Muscle layer of colon (tissue), 2 donors: ENCODE data around the gene SH3RF3.

Experiments
- H3K27ac ChIP-seq: one replicate; pipeline ENCODE4 v1.7.0; 2013; ENCODE audit warnings: low read depth, mild to moderate bottlenecking, low read length, moderate library complexity
- H3K27me3 ChIP-seq, 2 donors: one replicate each; pipeline ENCODE4 v1.7.0; 2013; ENCODE audit warnings: low read length in 2 of 2, mild to moderate bottlenecking in 2 of 2; ENCODE audit not compliant: insufficient read depth in 2 of 2, control insufficient read depth in 1 of 2
- H3K36me3 ChIP-seq: one replicate; pipeline ENCODE4 v1.7.0; 2013; ENCODE audit warnings: mild to moderate bottlenecking, low read length; ENCODE audit not compliant: insufficient read depth
- H3K4me1 ChIP-seq: one replicate; pipeline ENCODE4 v1.7.0; 2013; ENCODE audit warnings: mild to moderate bottlenecking, low read length; ENCODE audit not compliant: insufficient read depth
- H3K4me3 ChIP-seq, 2 donors: one replicate each; pipeline ENCODE4 v1.7.0; 2013; ENCODE audit warnings: low read length in 2 of 2, low read depth in 1 of 2, mild to moderate bottlenecking in 1 of 2, moderate library complexity in 1 of 2
- H3K9ac ChIP-seq: one replicate; pipeline ENCODE4 v1.7.0; 2013; ENCODE audit warnings: low read length
- H3K9me3 ChIP-seq: one replicate; pipeline ENCODE4 v1.7.0; 2013; ENCODE audit warnings: mild to moderate bottlenecking, low read length
- donor health status: abdominal sarcoma.
- donor health status: Adenocarcinoma of cecum.

The SH3RF3 gene

DNA sequence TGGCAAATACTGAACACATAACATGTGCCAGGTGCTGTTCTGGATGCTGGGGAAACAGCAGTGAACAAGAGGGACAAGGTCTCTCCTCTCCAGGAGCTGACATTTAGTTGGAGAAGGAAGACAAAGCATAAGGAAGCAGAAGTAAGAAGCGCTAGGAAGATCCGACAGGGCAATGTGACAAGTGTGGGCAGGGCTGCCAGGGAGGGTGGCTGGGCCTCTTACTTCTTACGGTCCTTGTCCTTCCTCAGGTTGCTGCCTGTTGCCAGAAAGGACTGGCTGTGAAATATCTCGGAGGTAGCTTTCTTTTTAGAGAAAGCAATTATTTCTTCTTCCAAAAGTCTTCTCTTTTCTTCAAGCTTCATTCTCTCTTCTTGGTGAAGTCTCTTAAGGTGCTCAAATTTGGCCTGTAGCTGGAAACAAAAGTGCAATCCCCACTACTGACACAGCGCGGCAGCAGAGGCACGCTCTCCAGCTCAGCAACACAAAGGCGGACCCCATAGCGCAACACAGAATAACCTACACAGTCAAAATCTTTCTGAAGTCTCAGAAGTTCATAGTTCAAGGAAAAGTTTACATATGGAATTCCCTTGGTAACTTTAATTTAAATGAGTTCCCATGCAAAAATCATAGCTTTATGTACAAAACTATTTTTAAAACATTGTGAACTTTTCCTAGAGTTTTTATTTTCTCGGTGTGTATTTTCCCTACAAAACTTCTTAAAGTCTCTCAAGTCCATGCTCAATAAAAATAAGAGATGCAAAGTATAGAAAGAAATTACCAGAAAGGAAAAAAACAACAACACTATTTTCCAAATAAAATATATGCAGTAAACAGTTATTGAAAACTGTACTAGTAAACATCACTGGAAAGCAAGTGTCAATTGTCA, 417.1 kb downstream of the SH3RF3 start:
- Histone ChIP-seq H3K4me1 (peaks cover 9% of the 10 kb centered on the region), H3K27me3 (no peaks in the 10 kb centered on the region), H3K27ac (no peak overlapping the region), H3K4me3 (no peak overlapping the region), H3K36me3 (peaks cover 8% of the 10 kb centered on the region), H3K9me3 (no peaks in the 10 kb centered on the region), H3K9ac (no peak overlapping the region)

DNA sequence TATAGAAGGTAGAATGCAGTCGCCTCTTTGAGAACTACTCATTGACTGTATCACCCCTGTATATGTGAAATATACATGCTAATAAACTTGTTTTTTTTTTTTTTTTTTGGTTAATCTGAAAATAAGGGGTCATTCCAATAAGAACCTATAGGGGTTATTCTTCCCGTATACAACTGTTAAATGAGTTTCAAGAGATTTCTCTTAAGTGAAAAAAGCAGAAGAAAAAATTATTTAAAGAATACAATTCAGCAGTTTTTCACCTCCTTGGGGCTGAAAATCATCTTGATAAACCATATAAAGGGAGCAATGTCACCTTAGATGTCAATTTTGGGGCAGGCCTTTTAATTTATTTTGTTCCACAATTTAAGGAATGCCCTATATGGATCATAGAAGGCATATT, 418.3 kb downstream of the SH3RF3 start:
- H3K9me3 ChIP-seq: no peaks in the 10 kb centered on the region
- H3K4me3 ChIP-seq: no peak overlapping the region
- H3K27ac ChIP-seq: no peak overlapping the region
- peaks cover 7% of the 10 kb centered on the region for H3K4me1 ChIP-seq
- peaks cover 14% of the 10 kb centered on the region for H3K36me3 ChIP-seq
- H3K27me3 ChIP-seq: no peaks in the 10 kb centered on the region
- H3K9ac ChIP-seq: no peak overlapping the region

DNA sequence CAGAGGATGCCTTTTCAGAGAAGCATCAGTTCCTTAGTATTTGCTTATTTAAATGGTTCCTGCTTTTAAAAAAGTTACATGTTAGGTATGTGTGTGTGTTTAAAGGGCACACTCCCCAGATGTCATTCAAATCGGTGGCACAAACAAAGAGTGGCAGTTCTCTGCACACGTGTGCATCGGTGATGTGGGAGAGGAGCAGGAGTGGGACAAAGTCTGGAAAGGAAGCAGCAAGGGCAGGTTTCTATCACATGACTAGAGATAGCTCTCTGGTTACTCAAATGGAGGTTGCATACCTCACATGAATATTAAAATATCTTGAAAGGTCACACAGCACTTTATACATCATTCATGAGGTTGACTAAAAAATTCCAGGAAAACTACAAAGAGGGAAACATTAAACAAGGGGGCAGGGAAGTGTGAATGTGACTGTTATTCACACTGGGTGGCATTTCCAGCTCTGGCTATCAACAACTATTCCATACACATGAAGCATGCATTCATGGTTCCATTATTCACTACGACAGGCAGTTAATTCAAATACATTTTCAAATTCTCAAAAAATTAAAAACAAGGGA, 420.1 kb downstream of the SH3RF3 start:
- Histone ChIP-seq H3K4me1 (peaks cover 5% of the 10 kb centered on the region), H3K27ac (no peak overlapping the region), H3K4me3 (no peak overlapping the region), H3K9ac (no peak overlapping the region), H3K36me3 (peaks cover 20% of the 10 kb centered on the region), H3K9me3 (no peaks in the 10 kb centered on the region), H3K27me3 (no peaks in the 10 kb centered on the region)
